ENCODE data around the gene STXBP1. TPM values are rescaled to one million over a fixed set of nuclear protein-coding genes. Genes with fewer than 3 reads are reported as not detected.
"Not testable (repeated sequence)": the region's sequence is repeated elsewhere in the genome, so short reads cannot be mapped to it uniquely, and the experiment has no call there.

Gene STXBP1
- total RNA-seq, 1 experiment from 2014 or later = 3.6 TPM

DNA sequence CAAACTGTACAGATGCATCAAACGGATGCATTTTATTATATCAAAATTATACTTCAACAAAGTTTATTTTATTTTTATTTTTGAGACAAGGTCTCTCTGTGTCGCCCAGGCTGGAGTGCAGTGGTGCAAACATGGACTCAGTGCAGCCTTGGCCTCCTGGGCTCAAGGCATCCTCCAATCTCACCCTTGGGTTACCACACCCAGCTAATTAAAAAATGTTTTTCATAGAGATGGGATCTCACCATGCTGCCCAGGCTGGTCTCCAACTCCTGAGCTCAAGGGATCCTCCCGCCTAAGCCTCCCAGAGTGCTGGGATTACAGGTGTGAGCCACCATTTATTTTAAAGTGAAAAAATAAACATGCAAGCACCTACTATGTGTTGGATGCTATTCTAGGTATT is 40.1 kb upstream of the STXBP1 start:
- H3K4me3 ChIP-seq = no peak overlapping the region
- H3K27ac ChIP-seq = no peak overlapping the region
- no peaks in the 10 kb centered on the region for H3K36me3 ChIP-seq
- H3K27me3 ChIP-seq = no peaks in the 10 kb centered on the region
- peaks cover 22% of the 10 kb centered on the region for H3K4me1 ChIP-seq
- DNase-seq = no peak
- no peaks in the 10 kb centered on the region for H3K9me3 ChIP-seq (replicated peaks)

DNA sequence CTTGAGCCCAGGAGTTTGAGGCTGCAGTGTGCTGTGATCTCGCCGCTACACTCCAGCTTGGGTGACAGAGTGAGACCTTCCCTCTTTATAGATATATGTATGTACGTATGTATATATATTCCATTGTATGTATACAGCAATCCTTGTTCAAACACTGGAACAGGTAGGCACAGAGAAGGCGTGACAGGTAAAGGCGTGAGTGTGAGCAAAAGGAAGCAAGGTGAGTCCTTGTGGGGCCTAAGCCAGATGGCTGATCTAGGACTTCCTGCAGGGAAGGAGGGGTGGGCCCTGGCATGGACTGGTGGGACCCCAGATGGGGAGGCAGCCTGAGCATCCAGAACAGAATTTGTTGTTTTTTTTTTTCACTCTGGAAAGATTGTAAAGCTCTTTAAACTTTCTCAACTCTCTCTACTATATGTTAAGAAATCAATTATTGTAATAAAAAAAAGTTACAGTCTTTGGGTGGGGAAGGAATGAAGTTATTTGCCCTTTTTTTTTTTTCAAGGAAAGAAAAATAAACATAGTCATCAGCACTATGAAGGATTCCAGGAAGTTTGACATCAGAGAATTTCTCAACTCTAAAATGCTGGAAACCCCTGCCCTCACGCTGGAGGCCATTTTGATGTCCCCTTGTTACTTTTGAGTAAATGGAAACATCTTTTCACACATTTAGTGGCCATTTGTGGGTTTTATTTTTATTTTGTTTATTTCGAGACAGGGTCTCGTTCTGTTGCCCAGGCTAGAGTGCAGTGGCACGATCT is 38.9 kb upstream of the STXBP1 start:
- H3K27ac ChIP-seq = no peak overlapping the region
- H3K4me3 ChIP-seq = no peak overlapping the region
- H3K4me1 ChIP-seq = peaks cover 22% of the 10 kb centered on the region
- no peaks in the 10 kb centered on the region for H3K36me3 ChIP-seq
- no peaks in the 10 kb centered on the region for H3K27me3 ChIP-seq
- H3K9me3 ChIP-seq (replicated peaks) = no peaks in the 10 kb centered on the region
- no peak for DNase-seq

GRCh38 chr9:127574072-127574993 is 37.7 kb upstream of the STXBP1 start:
- Histone ChIP-seq H3K9me3 (replicated peaks) (no peaks in the 10 kb centered on the region), H3K27ac (no peak overlapping the region), H3K4me3 (no peak overlapping the region), H3K36me3 (no peaks in the 10 kb centered on the region), H3K27me3 (no peaks in the 10 kb centered on the region), H3K4me1 (peaks cover 24% of the 10 kb centered on the region)
- peak; percentile 44 to 62 for DNase-seq

- Histone ChIP-seq H3K9me3 (replicated peaks) (no peaks in the 10 kb centered on the region), H3K4me1 (peaks cover 21% of the 10 kb centered on the region), H3K36me3 (no peaks in the 10 kb centered on the region), H3K4me3 (no peak overlapping the region), H3K27ac (no peak overlapping the region), H3K27me3 (no peaks in the 10 kb centered on the region)
- no peak for DNase-seq
These were observed 36.0 kb upstream of the STXBP1 start for GRCh38 chr9:127575875-127576778.

DNA sequence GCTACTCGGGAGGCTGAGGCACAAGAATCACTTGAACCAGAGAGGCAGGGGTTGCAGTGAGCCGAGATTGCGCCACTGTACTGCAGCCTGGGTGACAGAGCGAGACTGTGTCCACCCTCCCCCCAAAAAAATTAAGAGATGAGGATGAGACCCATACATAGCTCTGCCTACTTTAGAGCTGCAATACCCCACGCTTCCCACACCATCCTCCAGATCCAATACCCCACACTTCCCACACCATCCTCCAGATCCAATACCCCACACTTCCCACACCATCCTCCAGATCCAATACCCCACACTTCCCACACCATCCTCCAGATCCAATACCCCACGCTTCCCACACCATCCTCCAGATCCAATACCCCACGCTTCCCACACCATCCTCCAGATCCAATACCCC is 34.9 kb upstream of the STXBP1 start:
- H3K27ac ChIP-seq; H3K36me3 ChIP-seq; H3K27me3 ChIP-seq; H3K9me3 ChIP-seq (replicated peaks); DNase-seq; H3K4me3 ChIP-seq: not testable (repeated sequence)
- H3K4me1 ChIP-seq = peaks cover 21% of the 10 kb centered on the region

GRCh38 chr9:127578627-127578951 is 33.5 kb upstream of the STXBP1 start:
- Histone ChIP-seq H3K27ac (peak overlapping the region; percentile 80), H3K36me3 (no peaks in the 10 kb centered on the region), H3K4me1 (peaks cover 18% of the 10 kb centered on the region), H3K4me3 (peak overlapping the region; percentile 49), H3K9me3 (replicated peaks) (peaks cover 3% of the 10 kb centered on the region; the same call in 1 of the 2 replicates), H3K27me3 (no peaks in the 10 kb centered on the region)
- DNase-seq = no peak

DNA sequence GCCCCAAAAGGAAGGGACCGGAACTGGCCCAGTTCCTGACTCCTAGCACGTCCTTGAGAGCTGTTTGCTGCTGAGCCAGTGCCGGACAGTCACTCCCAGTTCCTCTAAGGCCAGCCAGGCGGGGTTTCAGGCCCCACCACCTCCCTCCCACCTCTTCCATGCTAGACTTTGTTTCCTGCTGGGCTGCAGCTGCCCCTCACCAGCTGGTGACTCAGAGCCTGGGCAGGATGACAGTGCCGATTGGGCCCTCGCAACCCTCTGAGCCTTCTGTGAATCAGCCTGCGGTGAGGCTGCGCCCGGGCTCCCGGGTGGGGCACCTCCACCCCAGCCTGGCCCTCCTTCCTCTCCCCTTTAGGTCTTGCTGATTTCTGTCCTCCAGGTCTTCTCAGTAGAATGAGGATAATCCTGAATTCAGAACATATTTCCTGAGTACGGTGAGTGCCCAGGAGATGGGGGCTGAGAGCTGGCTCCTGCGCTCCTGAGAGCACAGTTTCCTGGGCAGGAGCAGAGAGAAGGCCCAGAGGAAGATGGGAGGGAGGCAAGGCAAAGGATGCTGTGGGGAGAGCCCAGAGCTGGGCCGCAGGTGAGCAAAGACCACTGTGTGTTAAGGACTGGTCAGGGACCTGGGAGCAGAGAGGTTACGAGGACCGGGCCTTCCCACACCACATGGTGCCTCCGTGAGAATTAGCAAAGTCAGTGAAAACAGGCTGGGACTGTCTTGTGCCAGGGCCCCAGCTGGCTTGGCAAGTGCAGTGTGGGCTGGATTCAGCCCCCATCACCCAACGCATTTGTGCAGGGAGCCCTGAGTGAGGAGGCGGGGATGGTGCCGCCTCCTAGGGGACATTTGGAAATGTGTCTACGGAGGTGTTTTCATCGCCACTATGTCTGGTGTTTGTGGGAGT is 32.9 kb upstream of the STXBP1 start:
- Histone ChIP-seq H3K4me1 (peaks cover 12% of the 10 kb centered on the region), H3K27ac (peak overlapping the region; percentile 80), H3K4me3 (peak overlapping the region; percentile 49), H3K27me3 (no peaks in the 10 kb centered on the region), H3K9me3 (replicated peaks) (peaks cover 5% of the 10 kb centered on the region; the same call in 1 of the 2 replicates), H3K36me3 (no peaks in the 10 kb centered on the region)
- DNase-seq = peak; percentile 97 to 98

- Histone ChIP-seq H3K36me3 (no peaks in the 10 kb centered on the region), H3K27ac (no peak overlapping the region), H3K4me1 (peaks cover 4% of the 10 kb centered on the region), H3K9me3 (replicated peaks) (peaks cover 5% of the 10 kb centered on the region; the same call in 1 of the 2 replicates), H3K4me3 (no peak overlapping the region), H3K27me3 (no peaks in the 10 kb centered on the region)
- no peak for DNase-seq
These were observed 31.7 kb upstream of the STXBP1 start for GRCh38 chr9:127580366-127580765.

- Histone ChIP-seq H3K36me3 (no peaks in the 10 kb centered on the region), H3K4me1 (peaks cover 4% of the 10 kb centered on the region), H3K4me3 (no peak overlapping the region), H3K9me3 (replicated peaks) (peaks cover 5% of the 10 kb centered on the region; the same call in 1 of the 2 replicates), H3K27me3 (no peaks in the 10 kb centered on the region), H3K27ac (no peak overlapping the region)
- no peak for DNase-seq
These were observed 31.1 kb upstream of the STXBP1 start for GRCh38 chr9:127580879-127581475.

- not testable (repeated sequence) for H3K4me3 ChIP-seq; H3K27me3 ChIP-seq; H3K36me3 ChIP-seq; DNase-seq; H3K9me3 ChIP-seq (replicated peaks); H3K27ac ChIP-seq; H3K4me1 ChIP-seq
These were observed 27.6 kb upstream of the STXBP1 start for GRCh38 chr9:127584474-127584805.

DNA sequence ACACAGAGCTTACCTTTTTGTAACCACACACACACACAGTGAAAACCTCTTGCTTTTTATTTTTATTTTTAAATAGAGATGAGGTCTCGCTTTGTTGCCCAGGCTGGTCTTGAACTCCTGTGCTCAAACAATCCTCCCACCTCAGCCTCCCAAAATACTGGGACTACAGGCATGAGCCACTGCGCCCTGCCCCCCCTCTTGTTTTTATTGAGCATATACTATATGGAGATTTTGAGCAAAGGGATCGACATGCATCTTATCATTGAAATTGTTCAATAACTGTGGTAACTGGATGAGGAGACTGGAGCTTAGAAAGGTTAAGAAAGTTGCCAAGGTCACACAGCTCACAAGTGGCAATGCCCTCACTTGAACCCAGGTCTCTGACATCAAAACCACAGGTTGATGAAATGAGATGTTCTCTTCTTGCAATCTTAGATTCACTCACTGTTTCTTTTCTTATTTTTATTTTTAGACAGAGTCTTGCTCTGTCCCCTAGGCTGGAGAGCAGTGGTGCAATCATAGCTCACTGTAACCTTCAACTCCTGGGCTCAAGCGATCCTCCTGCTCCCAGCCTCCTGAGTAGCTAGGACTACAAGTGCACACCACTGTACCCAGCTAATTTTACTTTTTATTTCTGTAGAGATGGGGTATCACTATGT is 26.8 kb upstream of the STXBP1 start:
- H3K9me3 ChIP-seq (replicated peaks) = peaks cover 5% of the 10 kb centered on the region; the same call in 1 of the 2 replicates
- no peaks in the 10 kb centered on the region for H3K4me1 ChIP-seq
- H3K36me3 ChIP-seq = no peaks in the 10 kb centered on the region
- no peak for DNase-seq
- H3K27ac ChIP-seq = no peak overlapping the region
- H3K4me3 ChIP-seq = no peak overlapping the region
- no peaks in the 10 kb centered on the region for H3K27me3 ChIP-seq

- Histone ChIP-seq H3K27me3 (no peaks in the 10 kb centered on the region), H3K4me3 (no peak overlapping the region), H3K4me1 (no peaks in the 10 kb centered on the region), H3K9me3 (replicated peaks) (peaks cover 5% of the 10 kb centered on the region; the same call in 1 of the 2 replicates), H3K27ac (no peak overlapping the region), H3K36me3 (no peaks in the 10 kb centered on the region)
- no peak for DNase-seq
These were observed 26.0 kb upstream of the STXBP1 start for GRCh38 chr9:127586096-127586495.

GRCh38 chr9:127586537-127586936 is 25.5 kb upstream of the STXBP1 start:
- peak; percentile 88 to 93 for DNase-seq
- Histone ChIP-seq H3K36me3 (no peaks in the 10 kb centered on the region), H3K4me3 (no peak overlapping the region), H3K4me1 (no peaks in the 10 kb centered on the region), H3K27ac (no peak overlapping the region), H3K27me3 (no peaks in the 10 kb centered on the region), H3K9me3 (replicated peaks) (peaks cover 5% of the 10 kb centered on the region; the same call in 1 of the 2 replicates)
